GM21737 (cell line): ENCODE measurements around the gene RALGPS2.
"Not testable (repeated sequence)": the region's sequence is repeated elsewhere in the genome, so short reads cannot be mapped to it uniquely, and the experiment has no call there.

ENCODE experiments used
- ATAC-seq: cut with Tn5 transposase; IDR thresholded peaks from one replicate; pipeline ENCODE4 v1.9.1; 2021; ENCODE audit warnings: mild to moderate bottlenecking, moderate library complexity; ENCODE audit not compliant: unreplicated experiment

Gene RALGPS2

GRCh38 chr1:178724376-178724727 lies 692 bp upstream of the RALGPS2 start:
- ATAC-seq: no peak

GRCh38 chr1:178725466-178726086 lies 532 bp downstream of the RALGPS2 start:
- ATAC-seq: peak; percentile 35

DNA sequence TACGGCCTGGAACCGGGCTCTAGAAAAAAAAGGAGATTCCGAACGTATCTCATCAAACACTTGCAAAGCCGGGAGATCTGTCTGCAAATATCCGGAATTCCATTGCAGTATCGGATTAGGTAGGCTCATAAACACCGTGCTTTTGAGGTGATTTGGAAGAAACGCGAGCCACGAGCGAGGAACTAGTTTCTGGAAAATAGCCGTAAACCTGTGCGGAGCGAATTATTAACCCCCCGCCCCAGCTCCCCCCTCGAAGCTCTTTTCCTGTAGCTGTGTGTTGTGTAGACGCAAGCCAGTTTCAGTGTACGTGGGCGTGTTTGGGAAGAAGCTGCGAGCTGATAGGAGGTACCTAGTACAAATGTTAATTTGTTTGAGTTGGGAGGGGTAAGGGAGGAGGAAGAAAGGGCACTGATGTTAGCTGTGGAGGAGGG lies 1.1 kb downstream of the RALGPS2 start:
- ATAC-seq: peak; percentile 84

DNA sequence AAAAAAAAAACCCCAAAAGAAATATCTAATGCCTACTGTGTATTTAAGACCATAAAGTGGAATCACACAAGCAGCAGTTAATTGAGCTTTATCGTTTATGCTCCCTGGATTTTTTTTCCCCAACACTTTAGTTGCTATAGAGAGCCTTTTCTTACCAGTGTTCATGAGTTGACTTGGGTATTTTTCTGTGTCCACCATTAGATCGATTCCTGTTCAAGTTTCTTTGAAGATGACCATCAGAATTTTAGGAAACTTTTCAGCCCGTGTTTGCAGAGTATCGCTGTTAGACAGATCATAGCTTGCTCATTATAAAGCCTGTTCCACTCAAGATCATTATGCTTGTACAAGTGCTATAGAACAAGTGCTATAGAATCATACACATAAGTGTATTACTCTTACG lies 1.5 kb downstream of the RALGPS2 start:
- no peak for ATAC-seq

DNA sequence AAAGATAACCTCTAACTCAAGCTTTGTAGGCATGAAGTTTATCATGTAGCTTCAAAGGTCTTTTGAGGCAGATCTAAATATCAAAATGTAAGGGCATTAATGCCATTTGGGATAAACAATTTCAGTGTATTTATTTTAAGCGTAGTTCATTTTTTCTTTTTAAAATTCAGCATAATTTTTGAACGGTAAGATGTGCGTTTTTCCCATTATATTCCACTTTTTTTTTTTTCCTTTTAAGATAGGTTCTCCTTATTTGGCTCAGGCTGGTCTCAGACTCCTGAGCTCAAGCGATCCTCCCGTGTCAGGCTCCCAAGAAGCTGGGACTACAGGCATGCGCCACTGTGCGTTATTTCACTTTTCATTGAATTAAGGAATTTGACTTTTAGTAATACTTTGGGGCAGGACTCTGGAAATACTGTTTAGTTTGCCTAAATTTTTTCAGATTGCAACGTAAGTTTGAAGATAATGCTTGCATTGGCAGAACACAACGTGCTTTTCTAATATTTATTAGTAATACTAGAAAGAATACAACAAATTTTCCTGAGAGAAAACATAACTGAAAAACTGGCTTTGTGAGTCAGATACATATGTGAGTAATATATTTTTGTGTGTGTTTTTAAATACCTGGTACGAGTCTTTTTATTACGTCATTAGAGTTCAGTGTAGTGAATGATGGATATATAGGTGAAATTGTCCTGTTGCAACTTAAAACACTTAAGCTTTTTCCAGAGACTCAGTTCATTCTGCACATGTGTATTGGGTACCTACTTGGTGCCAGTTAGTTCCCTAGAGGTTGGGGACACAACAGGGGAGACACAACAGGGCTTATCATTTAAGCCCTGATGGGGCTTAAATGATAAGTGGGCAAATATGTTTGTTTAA lies 2.2 kb downstream of the RALGPS2 start:
- ATAC-seq: no peak

DNA sequence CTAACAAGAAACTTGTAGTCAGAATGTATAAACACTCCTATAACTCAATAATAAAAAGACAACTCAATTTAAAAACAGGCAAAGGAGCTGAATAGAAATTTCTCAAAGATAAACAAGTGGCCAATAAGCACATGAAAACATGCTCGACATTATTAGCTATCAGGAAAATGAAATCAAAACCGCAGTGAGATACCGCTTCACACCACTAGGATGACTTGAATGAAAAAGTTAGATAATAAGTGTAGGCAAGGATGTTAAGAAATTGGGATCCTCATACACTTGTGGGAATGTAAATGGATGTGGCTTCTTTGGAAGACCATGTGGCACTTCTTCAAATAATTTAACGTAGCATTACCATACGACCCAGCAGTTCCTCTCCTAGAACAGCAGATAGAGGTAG lies 8.9 kb downstream of the RALGPS2 start:
- ATAC-seq: no peak

DNA sequence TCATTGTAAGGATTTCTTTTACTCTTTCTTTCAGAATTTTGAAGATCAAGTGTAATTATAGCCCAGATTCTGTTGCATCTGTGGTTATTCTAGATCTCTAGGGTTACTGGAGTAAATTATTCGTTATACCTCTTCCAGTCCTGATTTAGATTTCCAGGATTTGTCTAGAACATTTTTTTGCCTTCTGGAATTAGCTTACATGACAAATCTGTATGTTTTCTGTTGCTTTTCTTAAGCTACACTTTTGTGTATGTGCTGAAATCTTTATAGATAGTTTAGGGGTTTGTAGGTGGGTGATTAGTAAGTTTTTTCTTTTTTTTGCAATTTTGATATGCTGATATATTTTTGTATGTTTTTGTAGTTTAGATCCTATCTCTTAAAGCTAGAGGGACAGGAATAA lies 13.7 kb downstream of the RALGPS2 start:
- no peak for ATAC-seq

GRCh38 chr1:178739285-178740045 lies 14.4 kb downstream of the RALGPS2 start:
- ATAC-seq: no peak

DNA sequence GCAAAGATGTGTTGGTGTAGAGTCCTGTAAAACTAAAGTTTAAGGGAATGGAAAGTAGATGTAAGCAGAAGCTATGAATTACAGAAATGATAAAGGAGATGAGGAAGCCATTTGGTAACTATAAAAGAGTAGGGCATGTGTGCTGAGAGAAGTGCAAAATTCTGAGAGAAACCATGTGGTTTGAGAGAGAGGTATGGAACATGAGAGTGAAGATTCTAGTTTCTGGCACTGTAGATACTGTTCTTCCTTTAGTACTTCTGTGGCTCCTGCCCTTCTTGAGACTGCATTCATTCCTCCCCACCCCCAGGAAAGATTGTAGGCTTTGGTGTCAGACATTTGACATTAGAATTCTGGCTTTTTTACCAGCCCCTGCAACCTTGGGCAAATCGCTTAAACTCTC lies 15.4 kb downstream of the RALGPS2 start:
- no peak for ATAC-seq

- no peak for ATAC-seq
Measured at GRCh38 chr1:178740924-178741323, 15.9 kb downstream of the RALGPS2 start.

DNA sequence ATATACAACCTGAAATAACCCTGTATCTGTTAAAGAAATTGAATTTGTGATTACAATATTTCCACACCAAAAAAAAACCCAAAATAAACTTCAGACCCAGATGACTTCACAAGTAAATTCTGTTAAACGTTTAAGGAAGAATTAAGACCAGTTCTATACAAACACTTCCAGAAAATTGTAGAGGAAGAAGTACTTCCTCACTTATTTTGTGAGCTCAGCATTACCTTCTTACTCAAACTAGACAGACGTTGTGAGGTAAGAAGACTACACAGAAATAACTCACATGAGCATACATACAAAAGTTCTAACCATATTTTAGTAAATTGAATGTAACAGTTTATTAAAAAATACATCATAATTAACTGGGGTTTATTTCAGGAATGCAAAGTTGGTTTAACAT lies 18.8 kb downstream of the RALGPS2 start:
- ATAC-seq: no peak

GRCh38 chr1:178745260-178745659 lies 20.2 kb downstream of the RALGPS2 start:
- ATAC-seq: no peak

GRCh38 chr1:178746345-178746744 lies 21.3 kb downstream of the RALGPS2 start:
- ATAC-seq: no peak

GRCh38 chr1:178747361-178747760 lies 22.3 kb downstream of the RALGPS2 start:
- ATAC-seq: not testable (repeated sequence)

- no peak for ATAC-seq
Measured at GRCh38 chr1:178749581-178750166, 24.6 kb downstream of the RALGPS2 start.

GRCh38 chr1:178751046-178751445 lies 26.0 kb downstream of the RALGPS2 start:
- no peak for ATAC-seq

GRCh38 chr1:178752891-178753290 lies 27.8 kb downstream of the RALGPS2 start:
- no peak for ATAC-seq

GRCh38 chr1:178754655-178755256 lies 29.7 kb downstream of the RALGPS2 start:
- not testable (repeated sequence) for ATAC-seq

DNA sequence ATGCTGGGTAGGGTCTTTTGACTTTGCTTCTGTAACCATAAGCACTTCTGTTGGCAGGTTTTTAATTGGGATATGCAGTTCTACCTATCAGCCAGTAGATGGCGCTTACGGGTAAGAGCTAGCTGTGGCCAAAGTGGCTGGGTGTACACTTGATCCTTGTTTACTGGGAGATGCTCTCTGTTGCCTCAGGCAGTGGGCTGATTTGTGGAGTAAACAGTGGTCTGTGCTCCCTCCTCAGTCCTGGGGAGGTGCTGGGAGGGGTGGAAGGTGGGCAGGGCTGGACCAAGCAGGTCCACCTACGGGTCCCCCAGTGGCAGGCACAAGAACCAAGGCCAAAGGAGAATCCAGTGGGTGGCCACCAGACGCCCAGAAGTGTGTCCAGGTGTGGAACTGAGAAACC lies 43.4 kb downstream of the RALGPS2 start:
- ATAC-seq: no peak

DNA sequence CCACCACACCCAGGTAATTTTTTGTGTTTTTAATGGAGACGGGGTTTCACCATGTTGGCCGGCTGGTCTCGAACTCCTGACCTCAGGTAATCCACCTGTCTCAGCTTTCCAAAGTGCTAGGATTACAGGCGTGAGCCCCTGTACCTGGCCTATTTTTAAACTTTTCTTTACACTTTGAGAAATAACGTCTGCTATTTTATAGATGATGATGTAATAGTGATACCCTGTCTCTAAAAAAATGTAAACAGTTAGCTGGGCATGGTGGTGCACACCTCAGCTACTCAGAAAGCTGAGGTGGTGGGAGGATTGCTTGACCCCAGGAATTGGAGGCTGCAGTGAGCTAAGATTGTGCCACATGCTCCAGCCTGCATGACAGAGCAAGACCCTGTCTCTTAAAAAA lies 47.9 kb downstream of the RALGPS2 start:
- no peak for ATAC-seq

DNA sequence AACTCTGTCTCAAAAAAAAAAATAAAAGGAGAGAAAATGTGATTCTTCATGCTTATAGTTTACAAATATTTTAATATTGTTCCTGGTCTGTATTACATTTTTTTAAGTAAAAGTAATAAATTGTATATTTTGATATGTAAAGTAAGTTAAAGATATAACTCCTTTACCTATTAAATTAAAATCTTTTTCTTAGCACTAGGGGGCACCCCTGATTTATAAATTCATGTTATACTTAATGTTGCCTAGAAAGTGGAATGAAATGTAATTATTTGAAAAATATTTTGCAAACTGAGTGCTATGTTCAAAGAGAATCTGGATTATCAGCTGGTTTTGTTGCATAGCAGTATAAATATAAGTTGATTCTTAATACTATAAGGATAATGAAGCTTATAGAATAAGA lies 49.2 kb downstream of the RALGPS2 start:
- no peak for ATAC-seq
